ENCODE data around the gene THAP2.
A peak's percentile ranks its signal among the peaks of the same experiment; 100 is the strongest.

The THAP2 gene

DNA sequence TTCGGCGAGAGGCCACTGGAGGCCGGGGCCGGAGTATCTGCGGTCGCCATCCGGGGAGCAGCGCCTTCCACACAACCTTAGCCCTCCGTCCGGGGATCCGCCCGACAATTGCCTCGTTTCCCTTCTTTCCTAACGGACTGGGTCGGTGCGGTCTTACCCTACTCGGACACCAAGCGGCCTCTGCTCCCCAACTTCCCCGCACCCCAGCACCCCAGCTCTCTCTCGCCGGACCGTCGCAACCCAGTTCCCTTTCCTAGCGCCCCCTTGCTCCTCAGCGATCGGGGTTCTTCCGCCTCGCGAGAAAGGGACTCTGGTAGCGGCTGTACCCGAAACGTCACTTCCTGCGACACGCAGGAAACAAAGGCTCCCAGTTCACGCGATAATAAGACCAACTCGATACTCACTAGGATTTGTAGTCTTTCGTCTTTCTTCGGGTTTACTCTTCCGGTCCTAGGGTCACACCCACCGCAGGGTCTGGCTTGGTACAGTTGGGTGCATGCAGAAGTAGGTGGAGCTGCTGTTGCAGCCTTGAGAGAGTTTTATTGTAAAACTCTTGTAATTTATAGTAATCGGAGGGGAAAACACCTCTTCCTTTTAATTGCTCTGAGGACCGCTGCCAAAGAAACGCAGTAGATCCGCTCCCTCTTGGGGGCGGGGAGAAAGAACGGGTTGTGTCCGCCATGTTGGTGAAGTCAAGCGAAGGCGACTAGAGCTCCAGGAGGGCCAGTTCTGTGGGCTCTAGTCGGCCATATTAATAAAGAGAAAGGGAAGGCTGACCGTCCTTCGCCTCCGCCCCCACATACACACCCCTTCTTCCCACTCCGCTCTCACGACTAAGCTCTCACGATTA is at the start of gene THAP2, which contains the start of gene ZFC3H1:
THAP2 (plus strand) TSS at position 741 of the 850 bp plus-strand sequence. CDS start 209 bp downstream, outside the sequence.
ZFC3H1 (minus strand) TSS at position 288 of the 850 bp plus-strand sequence; CDS start at position 50, 238 bp downstream.
- DNase-seq (ENCODE audit: low read depth in 2 of 2) = peak; percentile 99

DNA sequence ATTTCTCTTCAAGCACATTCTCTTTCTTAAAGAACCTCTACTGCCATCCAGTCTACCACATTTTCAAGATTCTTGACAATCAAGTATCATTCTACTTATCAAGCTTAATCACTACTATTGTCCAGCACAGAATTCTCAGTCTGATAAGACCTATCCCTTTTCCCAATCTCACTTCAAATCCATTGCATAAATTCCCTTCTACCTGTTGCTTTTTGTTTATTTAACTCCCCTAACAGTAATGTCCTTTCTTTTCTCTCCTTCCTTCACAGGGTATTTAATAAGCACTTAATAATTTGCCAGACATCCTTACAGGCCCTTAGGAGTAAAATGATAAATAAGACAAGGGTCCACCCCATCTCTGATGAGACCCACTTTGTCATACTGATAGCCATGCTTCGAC is 42.2 kb upstream of the THAP2 start:
- no peak for DNase-seq (ENCODE audit: low read depth in 2 of 2)

DNA sequence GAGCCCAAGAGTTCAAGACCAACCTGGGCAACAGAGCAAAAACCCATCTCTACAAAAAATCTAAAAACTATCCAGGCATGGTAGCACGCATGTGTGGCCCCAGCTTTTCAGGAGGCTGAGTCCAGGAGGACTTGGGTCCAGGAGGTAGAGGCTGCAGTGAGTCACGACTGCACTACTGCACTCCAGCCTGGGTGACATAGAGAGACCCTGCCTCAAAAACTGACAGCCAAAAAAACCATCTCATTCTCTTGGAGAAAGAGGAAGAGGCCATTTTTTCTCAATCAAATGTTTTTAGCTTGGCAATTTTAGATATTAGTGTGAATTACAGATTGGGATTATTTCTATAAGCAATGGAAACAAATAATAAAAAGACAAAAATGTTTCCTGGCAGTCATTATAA is 38.6 kb upstream of the THAP2 start:
- DNase-seq (ENCODE audit: low read depth in 2 of 2) = no peak

DNA sequence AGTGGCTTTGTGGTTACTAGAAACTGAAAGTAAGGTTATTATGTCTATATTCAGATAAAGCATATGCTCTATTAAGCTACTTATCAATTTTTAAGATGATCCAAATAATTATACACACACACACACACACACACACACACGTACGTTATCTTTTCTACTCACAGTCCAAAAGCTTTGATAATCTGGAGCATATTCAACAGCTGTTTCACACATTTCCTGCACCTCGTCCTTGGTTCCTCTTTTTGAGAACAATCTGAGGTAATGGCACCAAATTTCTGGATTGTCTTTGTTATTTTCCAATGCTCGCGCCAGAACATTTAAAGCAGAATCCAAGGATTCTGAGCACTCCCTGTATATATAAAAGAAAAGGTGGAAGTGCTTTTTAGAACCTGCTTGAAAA is 38.0 kb upstream of the THAP2 start:
- DNase-seq (ENCODE audit: low read depth in 2 of 2) = no peak

DNA sequence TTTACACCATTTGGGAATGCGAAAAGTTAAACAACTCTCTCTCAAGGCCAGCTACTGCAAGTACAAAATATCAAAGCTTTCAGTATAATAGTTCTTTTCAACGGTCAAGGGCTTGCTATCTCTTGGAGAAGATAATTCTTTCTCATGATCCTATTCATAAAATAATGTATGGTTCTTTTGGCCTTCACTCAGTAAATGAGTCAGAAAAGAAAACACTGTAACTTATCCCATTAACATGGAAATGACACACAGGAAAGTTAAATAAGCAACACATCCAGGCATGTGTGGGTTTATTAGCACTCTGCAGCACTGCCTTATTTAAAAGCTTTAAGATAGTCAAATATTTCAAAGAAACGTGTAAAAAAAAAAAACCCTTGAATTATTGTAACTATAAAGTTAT is 37.3 kb upstream of the THAP2 start:
- peak; percentile 3 to 7 for DNase-seq (ENCODE audit: low read depth in 2 of 2)

DNA sequence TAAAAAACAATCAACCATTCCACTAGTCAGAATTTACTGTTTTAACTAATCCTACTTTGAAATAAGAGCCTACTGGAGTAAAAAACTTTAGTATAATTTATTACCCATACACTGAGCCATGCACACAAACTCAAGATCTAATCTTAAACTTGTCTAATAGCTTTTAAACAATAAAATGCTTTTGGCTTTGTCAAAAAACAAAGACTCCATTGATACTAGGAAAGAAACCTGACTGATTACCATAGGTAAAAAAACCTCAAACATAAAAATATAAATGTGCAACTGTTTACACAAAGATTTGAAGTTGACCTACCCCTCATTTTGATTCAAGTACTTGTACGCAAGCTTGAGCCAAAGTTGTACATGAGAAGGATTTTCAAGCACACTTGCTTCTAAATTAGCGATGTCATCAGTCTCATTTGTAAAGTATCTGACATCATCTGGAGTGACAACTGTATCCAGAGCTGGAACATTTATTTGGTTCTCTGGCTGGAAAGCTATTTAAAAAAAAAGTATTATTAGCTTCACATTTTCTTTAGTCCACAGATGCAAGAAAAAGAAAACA is 36.6 kb upstream of the THAP2 start:
- DNase-seq (ENCODE audit: low read depth in 2 of 2) = no peak

DNA sequence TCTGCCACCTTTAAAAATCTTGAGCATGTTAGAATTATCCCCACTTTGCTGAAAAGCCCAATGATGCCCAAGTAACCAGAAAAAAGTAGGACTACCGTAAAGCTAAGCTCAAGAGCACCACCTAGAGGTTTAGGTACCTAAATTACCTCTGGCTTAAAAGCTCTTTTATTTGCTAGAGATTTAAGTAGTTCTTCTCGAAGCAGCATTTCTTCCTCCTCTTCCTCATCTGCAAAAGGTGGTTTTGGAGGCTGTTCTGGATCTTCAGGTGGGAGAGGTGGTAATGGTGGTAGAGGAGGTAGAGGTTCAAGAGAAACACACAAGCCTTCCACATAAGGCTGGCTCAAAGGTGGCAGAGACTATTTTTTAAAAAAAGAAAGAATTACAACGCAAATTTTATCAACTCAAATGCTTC is 27.4 kb upstream of the THAP2 start:
- peak; percentile 24 to 30 for DNase-seq (ENCODE audit: low read depth in 2 of 2)

DNA sequence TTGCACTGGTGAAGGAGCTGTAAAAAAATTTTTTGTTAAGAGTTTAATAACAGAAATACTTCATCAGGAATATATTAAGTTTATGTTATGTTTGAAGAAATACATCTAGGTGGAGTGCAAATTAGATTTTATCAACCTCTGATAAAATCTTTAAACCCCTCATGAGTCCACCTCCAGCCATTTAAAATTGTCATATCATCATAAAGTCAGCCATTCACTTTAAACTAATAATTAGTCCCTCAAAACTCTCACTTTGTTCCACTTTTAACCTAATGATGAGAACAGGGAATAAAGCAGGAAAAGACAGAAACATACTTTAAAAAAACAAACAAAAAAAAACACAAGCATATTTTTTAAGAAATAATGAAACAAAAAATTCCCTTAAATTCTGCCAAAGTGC is 25.6 kb upstream of the THAP2 start:
- DNase-seq (ENCODE audit: low read depth in 2 of 2) = no peak

DNA sequence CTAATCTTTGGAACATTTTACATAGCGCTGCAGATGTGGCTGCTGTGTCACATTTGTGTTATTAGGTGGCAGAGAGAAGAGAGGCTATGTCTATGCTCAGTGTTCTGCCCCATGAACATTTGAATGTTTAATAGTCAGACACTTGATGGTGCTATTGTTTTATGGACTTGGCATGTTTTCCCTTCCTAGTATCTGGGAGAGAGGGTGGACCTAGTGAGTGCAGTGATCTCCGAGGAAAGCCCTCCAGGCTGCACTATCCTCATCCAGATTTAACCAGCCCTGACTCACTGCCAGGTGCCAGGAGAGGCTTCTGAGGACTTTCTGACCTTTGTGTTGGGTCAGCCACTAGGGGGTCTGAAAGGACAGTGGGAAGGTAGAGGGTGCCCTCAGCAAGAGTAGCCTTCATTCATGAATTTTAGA is 24.8 kb upstream of the THAP2 start:
- DNase-seq (ENCODE audit: low read depth in 2 of 2) = no peak

DNA sequence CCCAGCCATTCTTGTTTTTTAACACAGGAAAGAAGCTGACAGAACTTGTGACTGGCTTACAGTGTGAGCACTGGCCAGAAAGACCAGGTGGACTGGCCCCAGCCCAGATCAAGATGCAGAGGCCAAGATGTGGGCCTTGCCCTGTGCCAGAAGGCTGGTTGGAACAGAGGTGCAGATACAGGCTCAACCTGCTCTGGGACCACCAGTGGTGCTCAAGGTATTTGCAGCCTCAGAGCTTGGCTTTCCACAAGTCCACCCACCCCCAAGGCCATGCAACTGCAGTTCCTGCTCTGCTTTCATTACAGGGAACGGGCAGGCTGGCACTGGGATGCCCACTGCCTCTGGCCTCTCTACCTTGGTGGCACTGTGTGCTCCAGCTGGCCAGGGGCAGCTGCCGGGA is 23.8 kb upstream of the THAP2 start:
- no peak for DNase-seq (ENCODE audit: low read depth in 2 of 2)

DNA sequence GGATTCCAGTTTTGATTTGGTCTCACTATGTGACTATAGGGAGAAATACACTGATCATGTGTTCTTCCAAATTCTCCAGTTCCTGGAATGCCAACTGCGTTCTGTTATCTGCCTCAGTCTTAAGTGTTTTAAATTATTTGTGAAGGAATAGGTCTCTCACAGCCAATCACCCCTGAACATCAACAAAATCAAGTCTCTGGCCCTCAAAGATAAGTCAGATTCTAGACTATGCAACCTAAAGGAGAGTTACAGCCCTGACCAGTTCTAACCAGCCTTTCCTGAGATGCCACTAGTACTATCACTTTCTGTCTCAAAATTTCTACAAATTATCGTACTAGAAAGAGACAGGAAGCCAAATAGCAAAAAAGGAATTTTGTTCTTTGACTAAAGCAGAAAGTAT is 22.7 kb upstream of the THAP2 start:
- DNase-seq (ENCODE audit: low read depth in 2 of 2) = no peak

DNA sequence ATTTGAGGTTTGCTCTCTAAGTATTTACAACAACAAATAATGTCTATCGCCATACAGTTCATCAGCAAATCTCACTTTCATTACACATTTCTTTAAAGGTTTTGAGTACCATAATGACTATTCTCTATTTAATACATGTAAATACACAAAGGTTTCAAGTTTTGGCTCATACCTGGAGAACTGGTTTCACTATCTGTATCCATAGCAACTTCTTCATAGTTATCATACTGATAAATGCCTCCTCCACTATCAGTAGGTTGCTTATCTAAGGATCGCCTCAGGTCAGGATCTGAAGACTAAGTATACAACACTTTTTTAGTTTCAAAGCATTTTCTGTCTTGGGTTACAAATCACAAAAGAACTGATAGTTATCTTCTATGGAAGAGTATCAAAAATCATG is 21.8 kb upstream of the THAP2 start:
- no peak for DNase-seq (ENCODE audit: low read depth in 2 of 2)

DNA sequence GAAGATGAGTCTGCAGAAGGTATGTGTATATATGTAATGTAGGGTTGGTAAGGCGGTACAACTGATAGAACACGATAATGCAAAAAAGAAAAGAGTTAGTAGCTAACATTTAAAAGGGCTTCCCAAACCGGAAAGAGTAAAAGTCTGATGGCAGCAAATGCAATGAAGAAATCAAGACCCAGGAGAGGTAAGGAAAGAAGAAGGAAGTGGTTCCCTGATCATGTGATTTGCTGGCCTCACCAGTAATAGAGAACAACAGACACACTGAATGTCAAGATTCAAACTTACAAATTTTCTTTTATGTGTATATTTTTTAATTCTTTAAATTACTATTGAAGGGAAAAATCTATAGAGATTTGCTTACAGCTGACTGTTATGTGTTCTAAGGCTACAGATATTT is 18.8 kb upstream of the THAP2 start:
- no peak for DNase-seq (ENCODE audit: low read depth in 2 of 2)

DNA sequence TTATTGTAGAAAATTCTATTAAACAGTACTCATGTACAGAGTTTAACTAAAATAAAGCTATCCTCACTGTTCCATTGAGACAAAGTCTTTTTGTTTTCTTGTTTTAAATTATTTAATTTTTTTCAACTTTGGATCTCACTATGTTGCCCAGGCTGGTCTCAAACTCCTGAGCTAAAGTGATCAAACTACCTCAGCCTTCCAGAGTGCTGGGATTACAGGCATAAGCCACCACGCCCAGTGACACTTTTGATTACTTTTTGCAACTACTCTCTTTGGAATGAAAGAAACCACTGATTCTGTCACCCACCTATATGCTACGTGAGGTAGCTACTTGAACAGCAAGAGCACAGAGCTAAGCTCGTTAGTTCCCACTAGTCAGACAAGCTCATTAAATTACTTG is 17.6 kb upstream of the THAP2 start:
- DNase-seq (ENCODE audit: low read depth in 2 of 2) = no peak

DNA sequence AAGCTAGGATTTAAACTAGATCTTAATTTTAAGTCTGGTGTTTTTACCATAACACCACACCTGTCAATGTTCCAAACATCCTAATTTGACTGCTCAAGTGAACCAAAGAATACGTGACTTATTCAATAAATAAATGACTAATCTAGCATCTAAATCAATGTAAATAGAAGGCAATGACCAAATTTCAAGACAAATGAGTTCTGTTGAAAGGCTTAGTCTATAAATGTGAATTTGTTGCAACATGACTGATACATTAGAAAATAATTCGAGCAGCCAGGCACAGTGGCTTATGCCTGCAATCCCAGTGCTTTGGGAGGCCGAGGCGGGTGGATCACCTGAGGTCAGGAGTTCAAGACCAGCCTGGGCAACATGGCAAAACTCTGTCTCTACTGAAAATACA is 15.6 kb upstream of the THAP2 start:
- no peak for DNase-seq (ENCODE audit: low read depth in 2 of 2)

DNA sequence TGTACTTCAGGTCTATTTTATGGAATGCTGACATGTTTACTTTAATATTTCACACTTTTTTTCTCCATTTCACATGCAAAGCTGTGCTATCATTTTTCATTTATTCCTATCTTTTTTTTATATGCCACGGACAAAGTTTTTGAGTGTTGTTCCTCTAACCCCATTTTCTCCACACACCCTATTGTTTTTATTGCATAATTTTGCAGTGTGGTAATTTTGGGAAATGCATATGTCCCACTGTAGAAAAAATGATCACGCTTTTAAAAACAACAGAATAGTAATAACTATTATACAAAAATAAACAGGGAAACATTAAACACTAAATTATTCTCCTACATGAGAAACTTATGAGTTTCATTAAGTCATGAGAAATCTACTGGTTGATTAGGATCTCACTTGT is 14.7 kb upstream of the THAP2 start:
- DNase-seq (ENCODE audit: low read depth in 2 of 2) = no peak

DNA sequence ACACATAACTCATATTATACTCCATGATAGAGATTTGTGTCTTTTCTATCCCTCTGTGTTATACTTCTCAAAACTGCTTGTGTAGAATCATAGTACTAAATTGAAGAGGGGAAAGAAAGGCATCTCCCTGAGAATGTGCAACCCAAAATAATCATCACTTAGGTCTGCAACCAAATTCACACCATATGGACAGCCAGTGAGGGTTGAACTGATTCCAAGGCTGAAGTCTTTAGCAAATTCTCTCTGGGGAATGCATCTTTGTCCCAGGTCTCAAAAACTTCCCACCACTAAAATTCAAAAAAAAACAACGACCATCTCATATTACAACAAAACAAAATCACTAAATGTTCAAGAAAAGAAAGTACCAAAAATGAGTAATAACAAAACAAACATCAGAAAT is 11.4 kb upstream of the THAP2 start:
- DNase-seq (ENCODE audit: low read depth in 2 of 2) = peak in 1 of 2 experiments; percentile 21

DNA sequence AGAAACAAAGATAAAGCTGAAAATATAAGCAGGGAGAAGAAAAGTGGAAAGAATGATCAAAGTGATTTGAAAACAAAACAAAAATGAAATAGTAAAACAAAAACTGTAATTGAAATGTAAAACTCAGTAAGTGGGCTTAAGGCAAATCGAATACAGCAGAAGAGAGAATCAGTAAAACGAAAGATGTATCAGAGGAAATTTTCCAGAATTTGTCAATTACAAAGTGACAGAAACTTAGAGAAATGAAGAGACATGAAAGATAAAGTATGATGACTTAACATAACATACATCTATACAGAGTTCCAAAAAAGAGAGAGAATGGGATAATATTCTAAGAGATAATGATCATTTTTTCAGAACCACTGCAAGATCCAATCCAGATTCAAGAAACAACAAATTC is 11.0 kb upstream of the THAP2 start:
- DNase-seq (ENCODE audit: low read depth in 2 of 2) = no peak

DNA sequence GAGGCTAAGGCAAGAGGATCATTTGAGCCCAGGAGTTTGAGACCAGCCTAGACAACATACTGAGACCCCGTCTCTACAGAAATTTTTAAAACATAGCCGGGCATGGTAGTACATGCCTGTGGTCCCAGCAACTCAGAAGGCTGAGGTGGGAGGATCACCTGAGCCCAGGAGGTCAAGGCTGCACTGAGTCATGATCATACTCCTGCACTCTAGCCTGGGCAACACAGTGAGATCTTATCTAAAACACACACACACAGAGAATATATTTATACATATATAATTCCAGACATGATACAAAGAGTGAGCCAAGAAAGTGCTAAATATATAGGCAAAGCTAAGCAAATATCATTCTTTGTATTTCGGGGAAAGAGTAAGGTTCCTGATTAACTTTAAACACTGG is 9.9 kb upstream of the THAP2 start:
- DNase-seq (ENCODE audit: low read depth in 2 of 2) = no peak

DNA sequence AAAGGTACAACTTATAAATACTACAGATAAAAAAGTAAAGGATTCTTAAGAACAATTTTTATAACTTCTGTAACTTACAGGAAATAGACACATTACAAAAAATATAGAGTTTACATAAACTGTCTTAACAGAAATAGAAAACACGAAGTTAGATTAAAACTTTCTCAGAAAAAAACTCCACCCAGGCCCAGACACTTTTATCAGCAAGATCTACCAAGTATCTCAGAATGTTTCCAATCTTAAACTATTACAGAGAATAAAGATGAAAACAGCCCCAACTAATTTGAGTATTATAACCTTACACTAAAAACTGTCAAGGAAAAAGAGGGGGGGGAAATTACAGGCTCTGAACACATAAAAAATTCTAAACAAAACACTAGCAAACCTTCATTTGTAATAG is 8.6 kb upstream of the THAP2 start:
- no peak for DNase-seq (ENCODE audit: low read depth in 2 of 2)

DNA sequence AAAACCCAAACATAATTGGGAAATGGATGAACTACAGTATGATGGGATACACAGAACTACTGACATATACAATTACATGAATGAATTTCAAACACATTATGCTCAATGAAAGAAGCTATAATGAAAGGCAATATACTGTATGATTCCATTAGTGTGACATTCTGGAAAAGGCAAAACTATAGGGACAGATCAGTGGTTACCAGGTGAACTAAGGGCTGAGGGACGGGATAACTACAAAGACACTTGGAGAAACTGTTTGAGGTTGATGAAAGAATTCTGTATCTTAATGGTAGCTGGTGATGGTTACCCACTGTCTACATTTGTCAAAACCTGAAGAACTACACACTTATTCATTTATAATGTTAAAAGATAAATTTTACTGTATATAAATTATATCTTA is 8.2 kb upstream of the THAP2 start:
- no peak for DNase-seq (ENCODE audit: low read depth in 2 of 2)

DNA sequence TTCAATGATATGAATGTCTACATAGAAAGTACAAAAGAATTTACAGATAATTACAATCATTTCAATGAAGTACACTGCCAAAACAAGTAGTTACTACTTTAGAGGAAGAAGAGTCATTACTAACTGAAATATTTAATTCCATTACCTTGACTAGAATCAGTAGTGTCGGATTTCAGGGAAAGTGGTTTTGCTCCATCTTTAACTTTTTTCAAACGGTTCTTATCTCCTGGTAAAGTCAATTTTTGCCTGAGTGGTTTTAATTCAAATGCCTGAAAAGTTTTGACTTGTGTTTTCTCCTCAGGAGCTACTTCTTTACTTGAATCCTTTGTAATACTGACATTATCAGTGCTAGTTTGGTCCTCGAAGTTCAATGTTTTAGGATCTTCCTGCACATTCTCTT is 7.4 kb upstream of the THAP2 start:
- no peak for DNase-seq (ENCODE audit: low read depth in 2 of 2)

DNA sequence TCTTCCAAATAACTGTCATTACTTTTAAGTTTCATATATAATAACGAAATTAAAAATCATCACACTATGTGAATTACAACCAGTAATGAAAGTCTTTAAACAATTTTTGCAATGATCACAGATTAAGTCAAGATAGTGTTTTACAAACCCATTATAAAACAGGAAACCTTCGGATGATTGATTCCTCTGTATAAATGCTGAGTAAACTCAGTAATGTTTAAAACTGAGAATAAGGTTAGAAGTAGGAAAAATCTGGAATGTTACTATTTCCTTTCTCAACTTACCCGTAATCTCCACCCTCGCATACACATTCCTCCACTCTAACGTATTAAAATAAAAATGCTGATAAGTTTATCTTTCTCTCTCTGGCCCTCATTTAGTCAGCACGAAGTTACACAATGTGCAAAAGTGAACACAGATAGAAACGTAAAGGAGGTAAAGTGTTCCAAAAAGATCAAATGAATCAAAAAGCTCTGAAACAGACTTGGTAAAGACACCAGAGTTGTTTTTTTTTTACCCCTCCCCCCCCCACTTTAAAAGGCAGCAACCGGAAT is 2.0 kb upstream of the THAP2 start:
- DNase-seq (ENCODE audit: low read depth in 2 of 2) = peak in 1 of 2 experiments; percentile 19
